Activated CD8-positive, alpha-beta memory T cell treated with anti-CD3 and anti-CD28 coated beads for 36 hours (primary cell): Measurements from ENCODE around the gene PTPRG. TPM values are rescaled to one million over a fixed set of nuclear protein-coding genes. Genes with fewer than 3 reads are reported as not detected.

Experiments used
- CTCF ChIA-PET: fragments of 350-600 bp; sonication (Branson Sonifier 250); formaldehyde crosslinking; loops from one replicate; lab custom pipeline; 2021; ENCODE audit warnings: antibody characterized with exemption; lab: Charles Lee
- POLR2A ChIA-PET: fragments of 350-600 bp; sonication (Branson Sonifier 250); formaldehyde crosslinking; loops from one replicate; lab custom pipeline; 2021; ENCODE audit warnings: antibody characterized with exemption; lab: Charles Lee
- total RNA-seq, 2 experiments: library from RNA; stranded (reverse); gene quantifications; one replicate each; pipeline ENCODE4 v1.2.3, GENCODE V29; 2021

Gene PTPRG
- total RNA-seq, 2 experiments from 2014 or later = not detected

GRCh38 chr3:61769266-61769990 is 208.1 kb downstream of the PTPRG start:
- POLR2A ChIA-PET = no interaction called here
- CTCF ChIA-PET = interaction anchor here (0.6 kb wide), 1 partner anchor 44 kb away, joined by 3 read pairs; no protein-coding TSS in a partner anchor

DNA sequence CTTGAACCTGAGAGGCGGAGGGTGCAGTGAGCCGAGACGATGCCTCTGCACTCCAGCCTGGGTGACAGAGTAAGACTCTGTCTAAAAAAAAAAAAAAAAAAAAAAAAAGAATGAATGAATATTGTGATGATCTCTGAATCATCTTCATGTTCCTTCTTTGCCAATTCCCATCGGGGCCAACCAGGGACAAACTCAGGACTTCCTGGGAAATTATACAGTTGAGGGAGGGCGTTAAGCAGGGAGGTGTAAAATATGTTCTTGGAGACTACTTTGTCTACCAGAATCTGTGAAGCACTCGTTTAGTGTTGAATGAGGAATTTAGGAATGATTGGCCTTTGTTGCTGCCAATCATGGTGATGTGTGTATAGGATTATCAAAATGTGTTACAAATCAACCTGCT is 210.6 kb downstream of the PTPRG start:
- POLR2A ChIA-PET = no interaction called here
- CTCF ChIA-PET = no interaction called here

GRCh38 chr3:61772456-61772855 is 211.1 kb downstream of the PTPRG start:
- POLR2A ChIA-PET = no interaction called here

GRCh38 chr3:61774279-61774890 is 213.0 kb downstream of the PTPRG start:
- CTCF ChIA-PET = no interaction called here
- POLR2A ChIA-PET = no interaction called here

More at GRCh38 chr3:61772456-61772855, 211.1 kb downstream of the PTPRG start:
- CTCF ChIA-PET = no interaction called here

DNA sequence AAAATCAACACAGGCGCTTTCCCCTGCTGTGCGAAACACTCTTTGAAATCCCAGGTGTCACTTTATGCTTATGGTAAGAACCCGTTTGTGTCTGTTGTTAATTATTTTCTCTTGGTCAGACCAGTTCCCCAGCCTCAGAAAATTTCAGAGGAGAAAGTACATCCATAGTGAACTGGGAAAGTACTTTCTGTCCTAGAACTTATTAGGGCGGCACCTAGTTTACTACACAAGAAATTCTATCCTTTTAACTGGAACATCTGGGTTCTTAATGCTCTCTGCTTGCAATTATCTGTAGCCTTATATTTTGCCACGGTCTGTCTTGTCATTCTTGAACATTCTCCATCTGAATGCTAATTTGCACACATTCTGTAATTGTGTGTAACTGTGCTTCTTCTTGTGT is 215.0 kb downstream of the PTPRG start:
- ChIA-PET CTCF (no interaction called here), POLR2A (no interaction called here)

DNA sequence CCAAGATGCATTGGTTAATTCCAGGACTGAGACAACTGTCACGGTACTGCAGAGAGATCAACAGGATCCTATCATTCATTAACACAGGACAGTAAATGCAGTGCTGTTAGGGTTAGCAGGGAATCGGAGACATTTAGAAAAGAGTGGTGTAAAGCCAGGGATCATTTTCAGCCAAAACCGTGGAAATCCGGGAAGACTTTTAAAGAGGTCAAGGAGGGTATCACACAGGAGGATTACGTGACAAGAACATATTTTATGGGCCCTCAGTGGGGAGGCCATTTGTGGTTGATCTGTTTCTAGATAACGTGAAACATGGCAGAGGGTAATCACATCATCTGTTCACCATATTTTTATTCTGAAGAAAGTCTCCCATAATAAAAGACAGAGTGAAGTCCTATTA is 216.1 kb downstream of the PTPRG start:
- ChIA-PET CTCF (no interaction called here), POLR2A (no interaction called here)

- CTCF ChIA-PET = no interaction called here
- POLR2A ChIA-PET = no interaction called here
Measured at GRCh38 chr3:61778095-61778494, 216.7 kb downstream of the PTPRG start.

- ChIA-PET POLR2A (no interaction called here), CTCF (no interaction called here)
Measured at GRCh38 chr3:61780016-61780415, 218.6 kb downstream of the PTPRG start.

DNA sequence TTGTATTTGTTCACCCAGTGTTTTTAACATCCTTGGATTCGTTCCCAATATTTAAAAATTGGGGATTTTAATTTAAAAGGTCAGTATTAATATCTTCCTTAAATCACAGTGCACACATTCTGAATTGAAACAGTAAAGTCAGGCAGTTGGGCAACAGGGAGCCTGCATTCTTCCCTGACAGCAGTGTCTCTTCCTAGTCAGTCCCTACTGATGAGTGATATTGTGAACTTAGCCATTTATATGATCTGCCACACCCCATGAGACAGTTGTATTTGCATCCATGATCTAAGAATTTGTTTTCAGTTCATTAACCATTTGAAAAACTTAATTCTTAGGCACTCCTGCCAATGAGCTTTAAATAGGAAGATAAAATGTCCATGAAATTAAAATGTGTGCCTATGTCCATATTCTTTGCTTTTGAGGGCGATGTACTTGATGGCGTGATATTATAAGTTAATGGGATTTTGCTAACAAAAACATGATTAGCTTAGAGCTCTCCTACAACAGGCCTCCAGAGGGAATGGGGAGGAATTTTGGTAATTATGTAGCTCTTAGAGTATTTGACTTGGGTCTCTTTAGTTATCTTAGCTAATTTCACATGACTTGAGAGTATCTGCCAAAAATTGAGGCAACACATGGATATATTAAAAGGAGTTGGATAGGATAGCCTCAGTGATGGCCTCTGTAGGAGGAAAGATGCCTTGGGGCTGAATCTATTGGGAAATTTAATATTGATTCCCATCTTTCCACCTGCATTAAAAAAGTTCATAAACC is 219.3 kb downstream of the PTPRG start:
- POLR2A ChIA-PET = no interaction called here
- CTCF ChIA-PET = no interaction called here

DNA sequence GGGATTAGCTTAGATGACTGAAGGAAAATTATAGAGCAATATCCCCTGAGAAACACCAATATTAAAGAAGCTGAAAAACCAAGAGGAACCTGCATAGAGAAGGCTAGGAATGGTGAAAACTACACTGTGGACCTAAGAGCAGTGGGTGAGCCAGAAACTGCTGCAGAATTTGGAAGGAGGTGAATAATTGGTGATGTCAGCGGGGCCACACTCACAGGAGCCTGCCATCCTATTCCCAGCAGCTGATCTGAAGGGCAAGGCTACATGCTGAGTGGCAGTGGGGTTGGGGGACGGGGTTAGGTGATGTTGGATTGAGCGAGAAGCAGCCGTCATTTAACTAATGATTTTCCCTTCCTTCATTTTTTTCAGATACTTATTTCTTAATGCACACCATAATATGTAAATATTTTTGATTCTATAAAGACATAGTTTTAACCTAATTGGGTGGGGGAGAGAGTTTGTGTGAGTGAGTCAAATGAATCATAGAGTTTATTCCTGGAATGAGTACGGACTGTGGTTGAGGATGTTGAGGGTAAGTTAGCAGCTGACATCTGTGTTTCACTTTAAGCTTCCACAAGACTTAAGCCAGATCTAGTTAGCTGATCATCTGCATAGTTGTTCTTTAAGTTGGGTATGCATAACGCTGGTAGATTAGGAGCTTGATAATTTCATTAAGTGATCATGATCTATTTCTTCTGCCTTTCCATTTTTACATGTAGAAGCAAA is 222.8 kb downstream of the PTPRG start:
- ChIA-PET POLR2A (no interaction called here), CTCF (no interaction called here)

GRCh38 chr3:61788623-61789507 is 227.5 kb downstream of the PTPRG start:
- ChIA-PET CTCF (no interaction called here), POLR2A (no interaction called here)

DNA sequence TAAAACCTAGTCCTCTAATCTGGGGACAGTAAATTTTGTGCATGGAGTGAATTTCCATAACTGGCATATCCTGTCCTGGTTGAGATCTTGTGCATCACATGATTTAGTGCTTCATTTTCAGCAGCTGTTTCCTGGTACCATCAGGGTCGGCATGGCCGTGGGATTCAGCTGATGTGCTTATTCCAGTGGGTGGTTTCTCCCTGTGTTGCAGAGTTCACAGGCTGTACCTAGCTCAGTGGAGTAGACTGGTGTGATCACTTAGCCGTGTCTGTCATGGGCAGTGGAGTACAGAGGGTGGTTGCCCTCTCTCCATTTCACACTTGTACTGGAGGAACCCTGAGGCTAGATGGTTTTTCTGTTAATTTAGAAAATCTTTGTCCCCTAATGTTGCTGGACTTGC is 228.5 kb downstream of the PTPRG start:
- CTCF ChIA-PET = no interaction called here
- POLR2A ChIA-PET = no interaction called here

GRCh38 chr3:61790411-61790810 is 229.0 kb downstream of the PTPRG start:
- ChIA-PET CTCF (no interaction called here), POLR2A (no interaction called here)

DNA sequence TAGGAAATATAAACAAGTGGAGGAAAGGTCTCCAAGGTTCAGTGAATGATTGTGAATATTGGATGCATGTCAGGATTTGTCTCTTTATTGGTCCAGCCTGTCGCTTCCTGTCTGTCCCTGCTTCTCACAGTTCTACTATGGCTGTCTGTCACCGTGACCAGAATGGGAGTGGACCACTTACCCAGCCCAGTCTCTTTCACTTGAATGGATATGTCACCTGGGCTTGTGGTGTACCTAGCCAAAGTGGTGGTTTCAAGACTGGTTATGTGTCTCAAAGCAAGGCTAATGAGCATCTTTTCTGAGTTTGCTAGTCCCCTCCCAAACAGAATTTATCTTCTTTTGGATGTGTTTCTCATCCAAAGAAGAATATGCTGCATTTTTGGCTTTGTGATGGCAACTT is 231.7 kb downstream of the PTPRG start:
- ChIA-PET CTCF (no interaction called here), POLR2A (no interaction called here)

GRCh38 chr3:61793521-61793920 is 232.2 kb downstream of the PTPRG start:
- ChIA-PET POLR2A (no interaction called here), CTCF (no interaction called here)

- ChIA-PET POLR2A (no interaction called here), CTCF (no interaction called here)
Measured at GRCh38 chr3:61794341-61794740, 233.0 kb downstream of the PTPRG start.

DNA sequence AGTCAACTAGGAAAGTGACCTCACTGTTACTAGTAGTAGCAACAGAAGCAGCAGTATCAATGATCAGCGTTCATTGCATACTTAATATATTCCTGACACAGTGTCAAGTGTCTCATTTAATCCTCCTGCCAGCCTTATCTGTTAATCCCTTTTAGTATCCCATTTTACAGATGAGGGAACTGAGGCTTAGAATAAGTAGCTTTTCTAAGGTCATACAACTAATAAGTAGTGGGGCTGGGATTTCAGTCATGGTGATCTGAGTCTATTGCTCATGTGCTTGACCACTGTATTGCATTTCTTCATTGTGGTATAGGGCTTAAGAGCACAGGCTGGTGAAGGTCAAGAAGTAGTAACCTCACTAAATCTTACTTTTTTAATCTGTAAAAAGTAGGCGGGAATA is 233.6 kb downstream of the PTPRG start:
- CTCF ChIA-PET = no interaction called here
- POLR2A ChIA-PET = no interaction called here

- ChIA-PET POLR2A (no interaction called here), CTCF (no interaction called here)
Measured at GRCh38 chr3:61796088-61796680, 234.8 kb downstream of the PTPRG start.

DNA sequence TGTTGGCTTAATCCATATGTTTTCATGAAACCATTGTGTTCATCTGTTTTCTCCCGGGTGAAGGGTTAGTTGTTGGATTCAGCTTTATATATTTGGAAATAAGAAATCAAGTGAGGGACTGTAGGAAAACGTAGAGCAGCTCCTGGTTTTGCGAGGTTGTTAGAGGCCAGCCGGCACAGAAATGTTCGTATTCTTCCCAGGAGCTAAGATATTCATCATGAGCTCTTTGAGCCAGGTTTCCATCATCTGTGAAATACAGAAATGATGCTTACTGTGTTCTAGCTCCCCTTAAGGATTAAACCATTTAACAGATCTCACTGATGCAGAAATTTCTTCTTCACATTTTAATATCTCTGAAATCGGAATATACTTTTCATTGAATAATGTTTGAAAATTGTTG is 235.5 kb downstream of the PTPRG start:
- ChIA-PET CTCF (no interaction called here), POLR2A (no interaction called here)
